ENCODE measurements around the gene SHISA8.
A peak's percentile ranks its signal among the peaks of the same experiment; 100 is the strongest.
"Not testable (repeated sequence)": the region's sequence is repeated elsewhere in the genome, so short reads cannot be mapped to it uniquely, and the experiment has no call there.

SHISA8 gene

DNA sequence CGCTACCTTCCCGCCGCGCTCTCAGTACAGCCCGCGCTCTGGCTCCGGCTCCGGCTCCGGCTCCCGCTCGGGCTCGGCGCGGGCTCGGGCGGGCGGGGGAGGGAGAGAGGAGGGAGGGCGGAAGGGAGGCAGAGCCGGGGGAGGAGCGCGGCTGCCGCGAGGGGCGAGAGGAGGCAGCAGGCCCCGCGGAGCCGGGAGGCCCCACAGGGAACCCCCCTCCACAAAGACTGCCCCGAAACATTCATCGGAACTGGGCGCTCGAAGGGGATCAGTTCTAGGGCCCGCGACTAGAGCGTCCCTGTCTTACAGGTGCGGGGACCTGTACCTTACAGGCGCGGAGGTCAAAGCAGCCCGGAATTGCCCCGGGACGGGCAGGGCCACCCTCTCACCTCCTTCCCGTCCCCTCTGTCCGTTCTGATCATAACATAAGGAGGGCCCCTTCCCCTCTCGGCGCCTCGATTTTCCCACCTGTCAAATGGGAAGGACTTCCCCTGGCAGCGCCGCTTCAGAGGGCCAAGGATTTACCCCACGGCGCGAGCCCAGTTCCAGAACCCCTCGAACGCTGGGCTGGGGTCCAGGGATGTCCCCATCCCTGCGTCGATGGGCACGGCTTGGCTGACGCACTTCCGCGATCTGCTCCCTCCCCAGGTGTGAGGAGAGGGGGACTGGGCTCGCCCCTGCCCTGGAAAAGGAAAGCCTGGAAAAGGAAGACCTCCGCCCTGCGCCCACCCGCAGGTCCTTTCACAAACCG lies at the start of gene SHISA8:
Gene SHISA8, minus strand, starts transcription at position 40 of the 751 bp plus-strand sequence. CDS start 407 bp downstream, outside the sequence.
- peak; percentile 34 to 39 for DNase-seq (ENCODE audit: low read depth in 1 of 2, low spot score in 1 of 2)

DNA sequence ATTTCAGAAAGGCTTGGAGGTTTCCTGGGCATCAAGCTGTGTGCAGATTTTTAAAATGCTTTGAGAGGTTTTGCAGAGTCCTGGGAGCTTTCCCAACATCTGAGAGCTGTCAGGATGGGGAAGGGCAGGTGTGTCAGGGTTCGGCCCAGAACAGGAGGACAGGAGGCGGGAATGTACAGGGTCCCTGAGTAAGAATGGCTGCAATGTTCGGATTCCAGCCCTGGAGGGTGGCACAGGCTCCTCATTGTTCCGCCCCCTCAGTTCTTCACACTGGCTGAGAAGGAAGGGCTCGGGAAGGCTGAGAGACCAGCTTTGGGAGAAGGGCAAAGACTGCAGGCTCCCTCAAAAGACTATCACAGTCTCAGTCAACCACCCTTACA lies 49.2 kb upstream of the SHISA8 start:
- no peak for DNase-seq (ENCODE audit: low read depth in 1 of 2, low spot score in 1 of 2)

DNA sequence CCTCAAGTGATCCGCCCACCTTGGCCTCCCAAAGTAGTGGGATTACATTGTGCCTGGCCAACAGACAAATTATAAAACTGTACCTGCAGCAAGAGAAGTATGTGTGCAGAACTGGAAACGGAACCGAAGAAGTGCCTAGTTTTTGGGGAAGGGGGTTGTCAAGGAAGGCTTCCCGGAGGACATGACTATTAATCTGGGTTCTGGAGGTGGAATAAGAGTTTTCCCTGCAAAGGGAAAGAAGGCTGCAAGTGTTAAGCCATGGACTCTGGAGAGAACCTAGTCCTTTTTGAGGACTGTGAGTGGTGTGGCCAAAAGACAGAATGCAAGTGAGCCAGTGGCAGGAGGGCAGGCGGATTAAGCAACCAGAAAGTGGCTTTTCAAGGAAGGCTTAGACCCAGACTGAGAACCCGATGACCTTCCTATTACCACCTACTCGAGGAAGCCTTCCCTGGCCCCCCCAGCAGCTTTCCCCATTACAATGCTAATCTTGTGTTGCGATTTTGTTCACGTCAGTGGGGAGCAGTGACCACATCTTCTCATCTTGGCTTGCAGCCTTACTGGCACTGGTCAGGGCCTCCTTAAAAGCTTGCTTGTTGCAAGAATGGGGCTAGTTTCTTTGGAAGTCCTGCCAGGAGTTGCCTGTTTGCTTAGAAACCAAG lies 48.7 kb upstream of the SHISA8 start:
- no peak for DNase-seq (ENCODE audit: low read depth in 1 of 2, low spot score in 1 of 2)

DNA sequence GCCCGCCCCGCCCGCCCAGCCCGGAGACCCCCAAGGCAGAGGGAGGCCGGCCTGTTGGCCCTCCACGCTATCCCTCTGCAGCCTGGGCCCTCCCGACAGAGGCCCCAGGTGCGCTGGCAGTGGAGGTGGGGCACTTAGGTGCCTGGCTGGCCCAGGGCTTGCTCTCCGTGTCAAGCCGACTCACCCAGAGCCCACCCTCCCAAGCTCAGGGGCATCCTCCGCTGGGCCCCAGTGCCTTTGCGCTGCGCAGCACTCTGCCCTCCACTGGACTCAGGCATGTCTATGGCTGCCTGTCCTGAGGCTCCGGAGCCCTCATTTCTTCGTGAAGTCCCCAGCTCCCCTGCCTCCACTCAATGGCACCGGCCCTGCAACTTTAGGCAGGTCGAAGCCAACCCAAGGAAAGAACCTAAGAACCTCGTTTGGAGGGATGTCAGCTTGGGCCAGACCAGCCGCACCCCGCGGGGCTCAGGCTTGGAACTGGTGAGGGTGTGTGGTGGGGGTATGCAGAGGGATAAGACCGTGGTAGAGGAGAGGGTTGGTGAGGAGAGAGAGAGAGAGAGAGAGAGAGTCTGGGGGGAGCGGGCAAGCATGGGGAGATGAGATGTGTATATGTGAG lies 43.2 kb upstream of the SHISA8 start:
- no peak for DNase-seq (ENCODE audit: low read depth in 1 of 2, low spot score in 1 of 2)

DNA sequence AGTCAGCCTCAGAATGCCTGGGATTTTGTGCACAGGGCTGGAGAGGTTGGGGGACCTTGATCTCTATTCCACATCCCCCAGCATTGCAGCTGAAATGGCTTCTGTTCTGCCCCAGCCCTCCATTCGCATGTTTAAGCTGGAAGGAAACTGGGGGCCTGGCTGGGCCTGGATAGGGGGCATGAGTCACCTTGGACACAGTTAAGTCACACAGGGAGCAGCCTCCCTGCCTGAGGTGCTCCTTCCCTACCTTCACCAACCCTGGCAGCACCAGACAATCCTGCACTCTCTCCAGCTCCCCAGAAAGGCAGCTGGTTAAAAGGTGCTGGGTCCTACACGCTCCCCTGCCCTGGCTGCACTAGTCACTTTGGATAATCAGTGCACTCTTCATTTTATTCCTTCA lies 37.8 kb upstream of the SHISA8 start:
- no peak for DNase-seq (ENCODE audit: low read depth in 1 of 2, low spot score in 1 of 2)

DNA sequence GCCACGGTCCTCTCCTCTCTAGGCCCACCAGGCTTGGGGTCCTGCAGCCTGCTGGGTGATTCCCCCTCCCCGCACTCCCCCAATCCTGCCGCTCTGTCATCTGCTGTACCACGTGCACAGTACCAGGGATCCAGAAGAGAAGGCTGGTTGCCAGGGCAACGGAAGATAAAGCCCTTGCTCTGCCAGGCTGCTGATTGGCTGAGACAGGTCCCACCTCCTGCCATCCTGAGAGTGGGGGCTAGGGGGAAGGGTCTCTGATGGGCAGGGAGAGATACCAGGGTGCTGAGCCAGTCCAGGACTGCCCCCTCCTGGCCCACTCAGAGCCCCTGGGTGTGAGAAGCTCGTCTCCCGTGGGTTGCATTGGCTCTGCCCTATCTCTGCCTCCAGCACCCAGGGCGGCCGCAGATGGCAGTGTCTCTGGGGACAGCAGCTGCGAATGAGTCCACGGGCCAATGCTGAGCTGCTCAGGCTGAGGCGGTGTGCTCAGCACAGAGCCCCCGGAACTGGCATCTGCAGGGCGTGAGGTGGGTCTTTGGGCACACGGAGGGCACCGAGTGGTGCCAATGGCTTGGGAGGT lies 37.1 kb upstream of the SHISA8 start, which contains the start of gene SMIM45:
Gene SMIM45, plus strand, starts transcription at position 253 of the 577 bp plus-strand sequence.
- DNase-seq (ENCODE audit: low read depth in 1 of 2, low spot score in 1 of 2): no peak

DNA sequence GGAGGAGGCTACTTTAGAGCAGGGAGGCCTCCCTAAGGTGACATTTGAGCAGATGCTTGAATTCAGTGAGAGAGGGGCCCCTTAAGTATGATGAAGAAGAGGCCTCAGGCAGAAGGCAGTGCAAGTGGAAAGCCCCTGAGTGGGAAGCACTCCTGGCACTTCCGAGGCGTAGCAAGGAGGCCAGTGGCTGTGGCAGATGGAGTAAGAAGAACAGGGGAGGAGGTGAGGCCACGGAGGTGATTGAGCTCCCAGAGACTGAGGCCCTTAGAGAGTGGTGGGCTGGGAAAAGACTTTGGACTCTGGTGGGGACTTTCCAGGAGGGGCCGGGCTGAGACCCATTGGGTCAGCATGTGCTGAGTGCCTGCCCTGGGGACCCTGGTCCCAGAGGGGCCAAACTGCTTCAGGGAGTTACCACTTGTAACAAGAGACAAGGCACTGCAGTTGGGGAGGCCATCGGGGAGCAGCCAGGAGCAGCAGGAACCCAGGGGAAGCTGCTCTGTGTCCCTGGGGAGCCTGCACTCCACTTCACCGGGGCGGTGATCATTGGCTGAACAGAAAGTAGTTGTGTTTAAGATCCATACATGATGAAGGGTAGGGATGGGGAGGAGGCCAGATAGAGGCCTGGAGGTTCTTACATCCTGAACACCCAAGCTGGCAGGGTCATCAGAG lies 34.6 kb upstream of the SHISA8 start:
- DNase-seq (ENCODE audit: low read depth in 1 of 2, low spot score in 1 of 2): no peak

DNA sequence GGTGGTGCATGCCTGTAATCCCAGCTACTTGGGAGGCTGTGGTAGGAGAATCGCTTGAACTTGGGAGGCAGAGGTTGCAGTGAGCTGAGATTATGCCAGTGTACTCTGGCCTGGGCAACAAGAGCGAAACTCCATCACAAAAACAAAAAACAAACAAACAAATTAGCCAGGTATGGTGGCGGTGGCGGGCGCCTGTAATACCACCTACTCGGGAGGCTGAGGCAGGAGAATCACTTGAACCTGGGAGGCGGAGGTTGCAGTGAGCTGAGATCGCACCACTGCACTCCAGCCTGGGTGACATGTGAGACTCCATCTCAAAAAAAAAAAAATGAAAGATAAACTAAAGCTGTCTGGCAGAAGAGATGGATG lies 34.0 kb upstream of the SHISA8 start:
- not testable (repeated sequence) for DNase-seq (ENCODE audit: low read depth in 1 of 2, low spot score in 1 of 2)

DNA sequence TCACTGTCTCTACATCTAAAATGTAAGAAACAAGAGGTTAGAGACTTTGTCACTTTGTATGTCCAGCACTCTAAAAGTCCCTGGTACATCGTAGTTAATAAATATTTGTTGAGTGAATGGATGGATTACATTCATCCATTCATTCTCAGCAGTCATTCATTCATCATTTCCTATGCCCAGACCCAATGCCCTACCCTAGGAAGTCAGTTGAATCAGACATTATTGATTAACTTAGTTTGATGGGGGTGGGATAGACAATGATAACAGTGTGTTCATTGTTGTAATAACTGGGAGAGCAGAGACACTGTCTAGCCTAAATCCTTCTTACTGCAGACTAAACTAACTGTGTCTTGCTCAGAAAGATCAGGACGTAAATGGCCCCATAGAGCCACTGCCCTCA lies 33.3 kb upstream of the SHISA8 start:
- DNase-seq (ENCODE audit: low read depth in 1 of 2, low spot score in 1 of 2): no peak

DNA sequence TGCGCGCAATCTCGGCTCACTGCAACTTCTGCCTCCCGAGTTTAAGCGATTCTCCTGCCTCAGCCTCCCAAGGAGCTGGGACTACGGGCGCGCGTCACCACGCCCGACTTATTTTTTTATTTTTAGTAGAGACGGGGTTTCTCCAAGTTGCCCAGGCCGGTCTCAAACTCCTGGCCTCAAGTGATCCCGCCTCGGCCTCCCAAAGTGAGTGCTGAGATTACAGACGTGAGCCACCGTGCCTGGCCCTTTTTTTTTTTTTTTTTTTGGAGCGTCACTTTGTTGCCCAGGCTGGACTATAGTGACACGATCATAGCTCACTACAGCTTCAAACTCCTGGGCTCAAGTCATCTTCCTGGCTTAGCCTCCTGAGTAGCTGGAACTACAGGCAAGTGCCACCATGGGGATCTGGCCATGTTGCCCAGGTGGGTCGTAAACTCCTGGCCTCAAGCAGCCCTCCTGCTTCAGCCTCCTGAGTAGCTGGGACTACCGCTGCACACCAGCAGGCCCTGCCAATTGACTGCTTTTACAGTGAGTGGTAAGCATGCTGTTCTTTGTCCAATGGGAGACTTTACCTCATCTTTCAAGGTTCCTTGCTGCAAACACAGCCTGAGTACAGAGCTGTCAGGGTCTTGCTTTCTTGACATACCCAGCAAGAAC lies 32.7 kb upstream of the SHISA8 start:
- DNase-seq (ENCODE audit: low read depth in 1 of 2, low spot score in 1 of 2): no peak

DNA sequence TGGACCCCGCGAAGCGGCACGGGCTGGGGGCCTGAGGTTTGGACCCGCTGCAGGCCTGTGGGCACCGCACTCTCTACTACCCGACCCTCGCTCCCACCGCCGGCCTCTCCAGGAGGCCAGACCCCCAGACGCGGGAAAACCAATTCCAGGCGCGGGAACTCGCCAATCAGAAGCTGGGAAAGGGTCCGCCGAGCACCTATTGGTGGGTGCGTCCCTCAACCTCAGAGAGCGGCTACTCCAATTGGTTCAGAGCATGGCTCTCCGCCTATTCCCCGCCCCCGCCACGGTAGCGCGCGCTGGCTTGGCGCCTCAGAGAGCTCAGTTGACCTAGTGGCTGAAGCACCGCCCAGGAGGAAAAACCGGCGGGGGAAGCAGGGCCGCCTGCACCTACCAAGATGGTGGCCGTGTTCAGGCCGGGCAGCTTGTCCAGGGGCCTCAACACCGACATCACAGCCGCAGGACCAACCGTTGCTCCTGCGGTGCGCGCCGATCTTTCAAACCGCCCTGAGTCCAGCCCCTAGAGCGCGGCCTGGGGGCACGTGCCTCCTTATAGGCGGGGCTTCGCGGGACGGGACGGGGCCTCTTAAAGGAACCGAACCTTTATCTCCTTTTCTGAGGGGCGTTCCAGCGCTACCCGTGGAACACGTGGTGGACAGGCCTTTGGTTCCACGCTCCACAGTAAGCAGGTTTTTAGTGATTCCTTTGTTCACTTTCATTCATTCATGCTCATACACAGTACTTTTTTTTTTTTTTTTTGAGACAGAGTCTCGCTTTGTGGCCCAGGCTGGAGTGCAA lies 32.0 kb upstream of the SHISA8 start, which contains the start of gene CENPM:
Gene CENPM, minus strand, starts transcription at position 524 of the 795 bp plus-strand sequence. Its CDS starts 76 bp downstream, at position 448.
- peak; percentile 67 to 79 for DNase-seq (ENCODE audit: low read depth in 1 of 2, low spot score in 1 of 2)

DNA sequence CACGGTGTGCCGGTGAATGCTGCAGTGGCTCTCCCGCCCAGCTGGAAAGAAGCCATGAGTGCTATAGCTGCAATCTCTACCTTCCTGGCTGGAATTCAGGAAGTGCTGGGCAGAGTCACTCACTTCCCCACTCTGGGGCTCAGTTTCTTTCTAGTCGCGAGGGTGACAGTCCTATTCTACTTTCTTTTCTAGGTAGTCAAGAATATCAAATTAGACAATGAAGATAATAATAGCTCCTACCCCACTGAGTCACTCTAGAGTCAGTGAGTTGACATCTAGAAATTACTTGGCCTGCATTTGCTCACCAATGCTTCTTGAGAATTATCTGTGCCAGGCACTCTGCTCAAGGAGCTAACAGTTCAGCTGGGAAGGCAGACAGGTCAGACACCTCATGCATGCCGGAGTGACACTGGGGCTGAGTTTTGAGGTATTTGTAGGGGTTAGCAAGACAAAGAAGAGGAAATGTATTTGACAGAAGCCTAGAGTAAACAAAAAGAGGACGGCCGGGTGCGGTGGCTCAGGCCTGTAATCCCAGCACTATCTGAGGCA lies 28.9 kb upstream of the SHISA8 start:
- DNase-seq (ENCODE audit: low read depth in 1 of 2, low spot score in 1 of 2): no peak

DNA sequence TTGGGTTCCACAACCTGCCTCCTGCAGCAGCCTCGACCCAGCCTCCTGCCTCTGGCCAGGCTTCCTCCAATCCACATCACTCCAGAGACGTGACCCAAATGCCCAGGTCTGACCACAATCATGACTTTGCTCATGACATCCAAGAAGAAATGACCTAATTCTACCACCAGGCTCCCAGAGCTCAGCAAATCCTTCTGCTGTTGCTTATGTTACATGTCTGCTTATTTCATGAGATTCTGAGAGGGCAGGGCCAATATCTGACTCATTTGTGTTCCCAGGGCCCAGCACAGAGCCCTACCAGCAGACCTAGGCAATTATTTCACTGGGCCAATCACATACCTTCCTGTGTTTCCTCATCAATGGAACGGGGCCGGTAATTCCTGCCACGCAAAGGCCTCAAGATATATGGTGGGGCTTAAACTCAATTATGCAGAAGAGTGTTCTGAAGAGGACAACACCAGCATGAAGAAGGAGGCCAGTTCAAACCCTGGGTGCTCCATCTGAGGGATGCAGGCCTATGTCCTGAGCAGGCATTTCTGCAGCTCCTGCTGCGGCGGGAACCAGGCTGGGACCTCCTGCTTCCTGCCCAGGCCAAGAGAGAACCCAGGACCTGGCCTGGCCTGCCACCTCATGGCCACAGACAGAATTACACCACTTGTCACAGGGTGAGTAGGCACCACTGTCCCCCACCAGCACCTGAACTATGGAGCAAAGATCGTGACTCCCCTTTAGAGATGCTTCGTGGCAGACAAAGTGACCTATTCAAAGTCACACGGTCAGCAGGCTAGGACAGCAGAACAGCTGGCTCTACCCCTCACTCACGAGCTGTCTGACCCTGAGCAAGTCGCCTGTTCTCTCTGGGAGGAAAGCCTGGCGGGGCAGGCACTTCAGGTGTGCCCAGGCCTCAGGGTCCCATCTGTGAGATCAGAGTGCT lies 26.2 kb upstream of the SHISA8 start:
- peak; percentile 71 to 72 for DNase-seq (ENCODE audit: low read depth in 1 of 2, low spot score in 1 of 2)

DNA sequence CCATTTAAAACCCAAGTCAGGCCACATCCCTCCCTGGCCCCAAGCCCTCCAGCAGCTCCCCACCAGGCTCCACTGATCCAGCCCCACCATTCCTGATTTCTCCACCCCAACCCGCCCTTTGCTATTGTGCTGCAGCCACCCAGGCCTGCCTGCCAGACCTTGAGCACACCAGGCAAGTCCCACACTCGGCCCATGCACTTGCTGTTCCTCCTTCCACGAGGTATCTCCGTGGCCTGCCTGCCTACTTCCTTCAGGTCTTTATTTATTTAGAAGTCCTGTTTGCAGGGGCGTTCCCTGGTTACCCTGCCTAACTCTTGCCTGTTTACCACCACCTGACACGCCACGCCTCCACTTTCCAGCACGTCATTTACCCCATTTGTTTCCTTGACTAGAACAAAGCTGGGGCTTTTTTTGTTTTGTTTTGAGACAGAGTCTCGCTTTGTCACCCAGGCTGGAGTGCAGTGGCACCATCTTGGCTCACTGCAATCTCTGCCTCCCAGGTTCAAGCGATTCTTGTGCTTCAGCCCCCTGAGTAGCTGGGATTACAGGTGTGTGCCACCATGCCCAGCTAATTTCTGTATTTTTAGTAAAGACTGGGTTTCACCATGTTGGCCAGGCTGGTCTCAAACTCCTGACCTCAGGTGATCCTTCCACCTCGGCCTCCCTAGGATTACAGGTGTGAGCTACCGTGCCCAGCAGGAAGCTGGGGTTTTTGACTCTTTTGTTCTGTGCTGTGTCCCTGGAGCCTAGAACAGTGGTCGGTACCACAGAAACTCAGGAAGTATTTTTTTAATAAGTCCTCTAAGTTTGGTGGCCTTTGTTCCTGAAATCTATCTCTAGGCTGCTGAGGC lies 25.3 kb upstream of the SHISA8 start:
- DNase-seq (ENCODE audit: low read depth in 1 of 2, low spot score in 1 of 2): peak; percentile 82 to 90

DNA sequence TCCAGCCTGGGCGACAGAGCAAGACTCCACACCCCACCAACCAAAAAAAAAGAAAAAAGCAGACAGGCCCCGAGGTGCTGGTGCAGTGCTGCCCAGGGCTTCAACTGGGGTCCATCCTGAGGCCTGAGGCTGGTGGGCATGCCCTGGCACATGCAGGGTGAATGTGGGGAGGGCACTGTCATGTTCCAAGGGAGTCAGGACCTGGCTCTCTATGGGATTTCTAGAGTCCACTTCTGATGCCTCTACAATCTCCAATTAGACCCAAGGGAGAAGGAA lies 22.0 kb upstream of the SHISA8 start:
- no peak for DNase-seq (ENCODE audit: low read depth in 1 of 2, low spot score in 1 of 2)

DNA sequence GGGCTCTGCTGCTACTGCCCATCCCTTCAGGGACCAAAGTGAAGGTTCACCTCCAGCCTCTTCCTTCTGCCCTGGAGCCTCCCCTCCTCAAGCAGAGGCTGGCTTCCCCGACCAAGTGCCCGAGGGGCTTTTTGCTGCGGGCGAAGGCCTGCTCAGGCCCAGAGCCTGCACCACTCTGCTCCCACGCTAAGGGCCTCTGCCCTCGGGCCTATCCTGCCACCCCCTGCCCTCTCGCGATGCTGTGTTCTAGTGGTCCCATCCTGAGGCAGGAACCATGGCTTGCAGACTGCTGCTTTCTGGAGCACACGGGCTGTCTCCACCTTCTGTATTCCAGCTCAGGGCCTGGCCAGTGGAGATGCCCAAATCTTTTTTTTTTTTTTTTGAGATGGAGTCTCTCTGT lies 20.6 kb upstream of the SHISA8 start:
- no peak for DNase-seq (ENCODE audit: low read depth in 1 of 2, low spot score in 1 of 2)

DNA sequence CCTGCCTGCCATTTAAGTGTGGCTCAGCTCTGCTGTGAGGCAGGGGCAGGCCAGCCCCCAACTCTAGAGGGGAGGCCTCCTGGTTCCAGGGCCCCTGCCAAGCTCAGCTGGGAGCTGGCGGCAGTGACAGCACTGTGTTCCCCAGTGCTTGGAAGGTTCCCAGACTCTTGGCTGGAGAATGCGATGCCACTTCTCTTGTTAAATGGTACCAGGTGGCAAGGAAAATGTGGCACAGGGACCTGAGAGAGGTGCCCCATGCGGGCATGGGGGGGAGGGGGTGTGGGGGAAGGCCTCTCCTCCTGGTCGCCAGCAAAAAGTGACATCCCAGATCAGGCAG lies 20.1 kb upstream of the SHISA8 start:
- DNase-seq (ENCODE audit: low read depth in 1 of 2, low spot score in 1 of 2): no peak
